ENCODE data around the gene SAMD4A.

The SAMD4A gene

DNA sequence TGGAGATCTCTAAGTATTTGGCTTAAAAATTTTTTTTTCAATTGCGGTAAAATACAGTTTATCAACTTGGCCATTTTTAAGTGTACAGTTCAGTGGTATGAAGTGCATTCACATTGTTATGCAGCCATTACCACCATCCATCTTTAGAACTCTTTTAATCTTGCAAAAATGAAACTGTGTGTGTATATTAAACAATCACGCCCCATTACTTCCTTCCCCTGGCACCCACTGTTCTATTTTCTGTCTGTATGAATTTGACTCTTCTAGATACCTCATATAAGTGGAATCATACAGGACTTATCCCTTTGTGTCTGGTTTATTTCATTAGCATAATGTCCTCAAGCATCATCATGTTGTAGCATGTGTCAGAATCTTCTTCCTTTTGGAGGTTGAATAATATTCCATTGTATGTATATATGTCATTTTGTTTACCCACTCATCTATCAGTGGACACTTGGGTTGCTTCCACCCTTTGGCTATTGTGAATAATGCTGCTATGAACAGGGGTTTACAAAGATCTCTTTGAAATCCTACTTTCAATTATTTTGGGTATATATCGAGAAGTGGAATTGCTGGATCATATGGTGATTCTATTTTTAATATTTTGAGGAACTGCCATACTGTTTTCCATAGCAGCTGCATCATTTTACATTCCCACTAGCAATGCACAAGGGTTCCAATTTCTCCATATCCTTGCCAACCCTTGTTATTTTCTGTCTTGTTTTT lies 62.9 kb downstream of the SAMD4A start:
- no peak for DNase-seq (ENCODE audit: extremely low spot score)
- ChIA-PET CTCF (no interaction called here), POLR2A (no interaction called here)
- TF ChIP-seq ZNF384 (IDR thresholded peaks at IDR 0.05) (no peak), FOXK2 (IDR thresholded peaks at IDR 0.05) (no peak), BHLHE40 (IDR thresholded peaks at IDR 0.05; ENCODE audit: borderline replicate concordance) (no peak)

DNA sequence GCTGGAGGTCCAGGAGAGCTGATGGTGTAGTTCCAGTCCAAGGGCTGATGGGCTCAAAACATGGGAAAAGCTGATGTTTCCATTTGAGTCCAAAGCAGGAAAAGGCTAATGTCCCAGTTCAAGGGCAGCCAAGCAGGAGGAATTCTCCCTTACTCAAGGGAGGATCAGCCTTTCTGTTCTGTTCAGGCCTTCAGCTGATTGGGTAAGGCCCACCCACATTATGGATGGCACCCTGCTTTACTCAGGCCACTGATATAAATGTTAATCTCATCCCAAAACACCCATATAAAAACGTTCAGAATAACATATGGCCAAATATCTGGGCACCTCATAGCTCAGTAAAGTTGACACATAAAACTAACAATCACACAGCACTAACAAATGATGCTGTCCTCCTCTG lies 64.1 kb downstream of the SAMD4A start:
- TF ChIP-seq LEF1 (IDR thresholded peaks at IDR 0.05; ENCODE audit: borderline replicate concordance) (no peak), NFRKB (IDR thresholded peaks at IDR 0.05) (no peak), L3MBTL2 (conservative IDR thresholded peaks at IDR 0.05) (no peak), ZNF384 (IDR thresholded peaks at IDR 0.05) (no peak), SP1 (IDR thresholded peaks at IDR 0.05) (no peak), SUZ12 (IDR thresholded peaks at IDR 0.05) (no peak), TARDBP (IDR thresholded peaks at IDR 0.05) (no peak), BHLHE40 (IDR thresholded peaks at IDR 0.05; ENCODE audit: borderline replicate concordance) (no peak), HDGF (IDR thresholded peaks at IDR 0.05; ENCODE audit: borderline replicate concordance) (no peak), CTBP1 (IDR thresholded peaks at IDR 0.05; ENCODE audit: borderline replicate concordance) (no peak)
- TF ChIP-seq, protein P1, sequence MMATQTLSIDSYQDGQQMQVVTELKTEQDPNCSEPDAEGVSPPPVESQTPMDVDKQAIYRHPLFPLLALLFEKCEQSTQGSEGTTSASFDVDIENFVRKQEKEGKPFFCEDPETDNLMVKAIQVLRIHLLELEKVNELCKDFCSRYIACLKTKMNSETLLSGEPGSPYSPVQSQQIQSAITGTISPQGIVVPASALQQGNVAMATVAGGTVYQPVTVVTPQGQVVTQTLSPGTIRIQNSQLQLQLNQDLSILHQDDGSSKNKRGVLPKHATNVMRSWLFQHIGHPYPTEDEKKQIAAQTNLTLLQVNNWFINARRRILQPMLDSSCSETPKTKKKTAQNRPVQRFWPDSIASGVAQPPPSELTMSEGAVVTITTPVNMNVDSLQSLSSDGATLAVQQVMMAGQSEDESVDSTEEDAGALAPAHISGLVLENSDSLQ (IDR thresholded peaks at IDR 0.05): no peak
- DNase-seq (ENCODE audit: extremely low spot score): no peak
- ChIA-PET POLR2A (no interaction called here), CTCF (interaction anchor here (1.7 kb wide), 1 partner anchor 12 kb away, joined by 7 read pairs; no protein-coding TSS in a partner anchor)

DNA sequence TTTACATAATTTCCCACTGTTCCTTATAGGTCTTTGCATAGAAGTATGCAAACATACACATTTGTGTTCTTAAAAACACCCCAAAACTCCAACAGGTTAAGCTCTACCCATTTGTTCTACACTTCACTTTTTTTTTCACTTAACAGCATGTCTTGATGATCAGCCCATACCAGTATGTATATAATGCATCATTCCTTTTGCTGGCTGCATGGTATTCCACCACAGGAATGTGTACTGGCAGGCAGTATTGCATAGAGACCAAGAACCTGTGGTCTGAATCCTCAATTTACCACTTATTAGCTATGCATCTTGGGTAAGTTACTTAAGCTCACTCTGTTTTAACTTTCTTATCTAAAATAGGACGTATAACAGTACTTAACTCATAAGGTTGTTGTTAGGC lies 65.5 kb downstream of the SAMD4A start:
- no peak for DNase-seq (ENCODE audit: extremely low spot score)
- POLR2A ChIA-PET: no interaction called here
- TF ChIP-seq ELF4 (IDR thresholded peaks at IDR 0.05): no peak
- no peak for TF ChIP-seq L3MBTL2 (conservative IDR thresholded peaks at IDR 0.05)
- TF ChIP-seq FOXK2 (IDR thresholded peaks at IDR 0.05): no peak
- TF ChIP-seq ZNF384 (IDR thresholded peaks at IDR 0.05): no peak
- no peak for TF ChIP-seq HDGF (IDR thresholded peaks at IDR 0.05; ENCODE audit: borderline replicate concordance)
- CTCF ChIA-PET: interaction anchor here (2.4 kb wide), 1 partner anchor 10 kb away, joined by 11 read pairs; no protein-coding TSS in a partner anchor

DNA sequence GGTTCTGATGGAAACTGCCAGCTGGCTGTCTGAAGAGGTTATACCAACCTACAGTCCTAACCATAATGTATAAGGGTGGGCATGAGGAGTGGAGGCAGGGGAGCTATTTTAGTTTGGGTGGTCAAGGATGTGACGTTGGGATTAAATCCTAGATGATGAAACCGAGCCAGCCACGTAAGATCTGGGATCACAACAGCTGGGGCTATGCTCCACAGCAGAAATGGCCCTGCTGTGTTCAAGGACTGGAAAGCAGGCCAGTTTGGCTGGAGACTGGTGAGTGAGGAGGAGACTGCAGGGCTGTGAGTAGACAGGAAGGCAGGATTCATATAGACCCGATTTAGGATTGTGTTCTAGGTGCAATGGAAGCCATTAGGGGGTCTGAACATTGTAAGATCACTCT lies 66.1 kb downstream of the SAMD4A start:
- ChIA-PET CTCF (interaction anchor here (2.4 kb wide), 1 partner anchor 10 kb away, joined by 11 read pairs; no protein-coding TSS in a partner anchor), POLR2A (no interaction called here)
- TF ChIP-seq LEF1 (IDR thresholded peaks at IDR 0.05; ENCODE audit: borderline replicate concordance): no peak
- no peak for TF ChIP-seq ZNF384 (IDR thresholded peaks at IDR 0.05)
- TF ChIP-seq ELF4 (IDR thresholded peaks at IDR 0.05): no peak
- TF ChIP-seq CTBP1 (IDR thresholded peaks at IDR 0.05; ENCODE audit: borderline replicate concordance): no peak
- no peak for TF ChIP-seq BHLHE40 (IDR thresholded peaks at IDR 0.05; ENCODE audit: borderline replicate concordance)
- no peak for TF ChIP-seq ARNT (IDR thresholded peaks at IDR 0.05)
- TF ChIP-seq L3MBTL2 (conservative IDR thresholded peaks at IDR 0.05): no peak
- TF ChIP-seq TARDBP (IDR thresholded peaks at IDR 0.05): no peak
- no peak for TF ChIP-seq HDGF (IDR thresholded peaks at IDR 0.05; ENCODE audit: borderline replicate concordance)
- TF ChIP-seq, protein P1 (IDR thresholded peaks at IDR 0.05): no peak
- TF ChIP-seq FOXA1 (IDR thresholded peaks at IDR 0.05): no peak
- no peak for TF ChIP-seq SUZ12 (IDR thresholded peaks at IDR 0.05)
- no peak for TF ChIP-seq NFRKB (IDR thresholded peaks at IDR 0.05)
- TF ChIP-seq FOXM1 (IDR thresholded peaks at IDR 0.05; ENCODE audit: borderline replicate concordance): no peak
- TF ChIP-seq SP1 (IDR thresholded peaks at IDR 0.05): no peak
- DNase-seq (ENCODE audit: extremely low spot score): no peak

DNA sequence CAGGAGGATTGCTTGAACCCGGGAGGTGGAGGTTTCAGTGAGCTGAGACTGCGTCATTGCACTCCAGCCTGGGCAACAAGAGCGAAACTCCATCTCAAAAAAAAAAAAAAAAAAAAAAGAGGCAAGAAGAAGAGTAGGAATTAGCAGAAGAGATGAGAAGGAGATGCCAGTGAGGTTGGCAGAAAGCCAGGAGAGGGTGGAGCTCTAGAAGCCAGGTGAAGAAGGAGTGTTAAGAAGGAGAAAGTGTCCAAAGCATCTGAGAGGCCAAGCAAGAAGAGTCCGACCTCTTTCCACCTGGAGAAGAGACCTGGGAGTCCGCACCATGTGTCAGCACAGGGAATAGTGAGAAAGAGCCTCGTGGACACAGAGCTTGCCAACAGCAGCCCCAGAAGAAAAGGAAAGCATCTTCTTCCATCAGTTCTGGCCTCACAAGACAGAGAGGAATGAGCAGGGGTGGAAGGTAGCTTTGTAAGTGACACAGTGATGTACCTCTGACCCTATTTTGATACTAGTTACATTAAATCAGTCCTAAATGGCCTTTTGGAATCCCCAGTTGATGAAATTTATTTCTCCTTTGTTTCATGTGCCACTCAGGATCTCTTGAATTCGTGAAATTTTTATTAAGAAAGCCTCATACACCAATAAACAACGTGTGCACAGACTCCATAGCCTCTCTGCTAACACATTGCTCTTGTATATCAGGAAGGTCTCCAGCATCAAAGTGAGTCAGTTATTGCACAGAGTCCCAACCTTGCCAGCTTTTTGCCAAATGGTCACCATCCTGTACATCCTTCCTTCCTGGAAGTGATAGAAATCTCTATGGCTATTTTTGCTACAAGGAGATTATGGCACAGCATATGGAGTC lies 70.6 kb downstream of the SAMD4A start:
- CTCF ChIA-PET: no interaction called here
- no peak for TF ChIP-seq HDGF (IDR thresholded peaks at IDR 0.05; ENCODE audit: borderline replicate concordance)
- no peak for TF ChIP-seq SUZ12 (IDR thresholded peaks at IDR 0.05)
- TF ChIP-seq, protein P1 (IDR thresholded peaks at IDR 0.05): no peak
- TF ChIP-seq TARDBP (IDR thresholded peaks at IDR 0.05): no peak
- TF ChIP-seq BHLHE40 (IDR thresholded peaks at IDR 0.05; ENCODE audit: borderline replicate concordance): no peak
- no peak for TF ChIP-seq NFRKB (IDR thresholded peaks at IDR 0.05)
- no peak for TF ChIP-seq ARNT (IDR thresholded peaks at IDR 0.05)
- TF ChIP-seq FOXA1 (IDR thresholded peaks at IDR 0.05): no peak
- TF ChIP-seq L3MBTL2 (conservative IDR thresholded peaks at IDR 0.05): no peak
- TF ChIP-seq ZNF384 (IDR thresholded peaks at IDR 0.05): no peak
- no peak for TF ChIP-seq LEF1 (IDR thresholded peaks at IDR 0.05; ENCODE audit: borderline replicate concordance)
- TF ChIP-seq SP1 (IDR thresholded peaks at IDR 0.05): no peak
- TF ChIP-seq CTBP1 (IDR thresholded peaks at IDR 0.05; ENCODE audit: borderline replicate concordance): no peak
- TF ChIP-seq FOXM1 (IDR thresholded peaks at IDR 0.05; ENCODE audit: borderline replicate concordance): no peak
- no peak for TF ChIP-seq ELF4 (IDR thresholded peaks at IDR 0.05)
- TF ChIP-seq FOXK2 (IDR thresholded peaks at IDR 0.05): no peak
- POLR2A ChIA-PET: no interaction called here
- no peak for DNase-seq (ENCODE audit: extremely low spot score)

DNA sequence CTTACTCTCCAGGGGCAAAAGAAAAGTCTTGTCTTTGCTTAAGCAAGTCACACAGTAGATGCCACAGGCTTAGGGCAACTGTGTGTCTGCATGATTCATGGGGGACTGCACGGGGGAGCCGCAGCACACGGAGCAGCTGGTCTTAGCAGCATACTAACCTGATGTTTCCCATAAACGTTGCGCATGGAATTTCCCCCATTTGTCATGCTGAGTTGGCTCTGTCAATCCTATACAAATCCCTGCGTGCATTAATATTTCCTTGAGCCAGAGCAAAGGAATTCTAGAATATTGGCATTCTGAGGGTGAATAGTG lies 71.2 kb downstream of the SAMD4A start:
- DNase-seq (ENCODE audit: extremely low spot score): no peak
- no peak for TF ChIP-seq FOXK2 (IDR thresholded peaks at IDR 0.05)
- TF ChIP-seq CTBP1 (IDR thresholded peaks at IDR 0.05; ENCODE audit: borderline replicate concordance): no peak
- no peak for TF ChIP-seq HDGF (IDR thresholded peaks at IDR 0.05; ENCODE audit: borderline replicate concordance)
- TF ChIP-seq SP1 (IDR thresholded peaks at IDR 0.05): no peak
- TF ChIP-seq L3MBTL2 (conservative IDR thresholded peaks at IDR 0.05): no peak
- TF ChIP-seq SUZ12 (IDR thresholded peaks at IDR 0.05): no peak
- TF ChIP-seq LEF1 (IDR thresholded peaks at IDR 0.05; ENCODE audit: borderline replicate concordance): no peak
- TF ChIP-seq FOXA1 (IDR thresholded peaks at IDR 0.05): no peak
- POLR2A ChIA-PET: no interaction called here
- CTCF ChIA-PET: no interaction called here

All from HEK293T (cell line).